ENCODE results near the gene ADAMTS3.

DNA sequence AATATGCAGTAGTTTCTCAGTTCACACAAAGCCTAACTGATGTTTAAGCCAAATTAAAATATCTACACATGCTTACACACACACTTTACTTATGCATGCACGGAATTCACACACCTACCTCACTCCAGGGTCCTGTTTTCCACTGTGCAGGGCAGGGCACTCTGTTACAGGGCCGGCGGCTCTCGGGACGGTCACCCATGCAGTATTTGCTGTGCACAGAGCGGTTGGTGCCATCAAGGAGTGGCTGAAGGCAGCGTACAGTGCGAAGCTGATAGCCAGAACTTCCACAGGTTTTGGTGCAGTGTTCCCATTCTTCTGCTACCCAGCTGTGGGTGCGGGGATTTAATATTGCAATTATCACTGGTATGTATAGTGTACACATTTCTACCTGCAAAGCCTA is 278.3 kb downstream of the ADAMTS3 start:
- TF ChIP-seq, protein P1, sequence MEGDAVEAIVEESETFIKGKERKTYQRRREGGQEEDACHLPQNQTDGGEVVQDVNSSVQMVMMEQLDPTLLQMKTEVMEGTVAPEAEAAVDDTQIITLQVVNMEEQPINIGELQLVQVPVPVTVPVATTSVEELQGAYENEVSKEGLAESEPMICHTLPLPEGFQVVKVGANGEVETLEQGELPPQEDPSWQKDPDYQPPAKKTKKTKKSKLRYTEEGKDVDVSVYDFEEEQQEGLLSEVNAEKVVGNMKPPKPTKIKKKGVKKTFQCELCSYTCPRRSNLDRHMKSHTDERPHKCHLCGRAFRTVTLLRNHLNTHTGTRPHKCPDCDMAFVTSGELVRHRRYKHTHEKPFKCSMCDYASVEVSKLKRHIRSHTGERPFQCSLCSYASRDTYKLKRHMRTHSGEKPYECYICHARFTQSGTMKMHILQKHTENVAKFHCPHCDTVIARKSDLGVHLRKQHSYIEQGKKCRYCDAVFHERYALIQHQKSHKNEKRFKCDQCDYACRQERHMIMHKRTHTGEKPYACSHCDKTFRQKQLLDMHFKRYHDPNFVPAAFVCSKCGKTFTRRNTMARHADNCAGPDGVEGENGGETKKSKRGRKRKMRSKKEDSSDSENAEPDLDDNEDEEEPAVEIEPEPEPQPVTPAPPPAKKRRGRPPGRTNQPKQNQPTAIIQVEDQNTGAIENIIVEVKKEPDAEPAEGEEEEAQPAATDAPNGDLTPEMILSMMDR (IDR thresholded peaks at IDR 0.05; ENCODE audit: poor library complexity, severe bottlenecking): no peak
- TF ChIP-seq TAF1 (IDR thresholded peaks at IDR 0.05; ENCODE audit: low read depth): no peak
